Measurements from ENCODE around the gene CD200R1L. TPM values are rescaled to one million over a fixed set of nuclear protein-coding genes. Genes with fewer than 3 reads are reported as not detected.

CD200R1L gene
- total and polyA plus RNA-seq, 11 donors = not detected

- ATAC-seq = peak; percentile 20 to 67 (median 35)
- Histone ChIP-seq H3K4me1 (peaks cover 0 to 30% (median 0%) of the 10 kb centered on the region in 12 donors), H3K4me3 (no peak overlapping the region), H3K27ac (peak overlapping the region in 2 of 12 donors; percentile 4 to 38), H3K36me3 (no peaks in the 10 kb centered on the region), H3K27me3 (no peaks in the 10 kb centered on the region), H3K9me3 (no peaks in the 10 kb centered on the region)
- intact Hi-C loops (cut with DNase I) = no loop called here
- WGBS, 4 donors = 24 to 31% (median 27%) methylated on average over 6 of the region's 6 CpGs
- no peak for TF ChIP-seq CTCF (IDR thresholded peaks at IDR 0.05)
- no peak for TF ChIP-seq POLR2A (IDR thresholded peaks at IDR 0.05)
- no peak for DNase-seq
Observed at GRCh38 chr3:112794622-112795172, 52.0 kb downstream of the CD200R1L start.

DNA sequence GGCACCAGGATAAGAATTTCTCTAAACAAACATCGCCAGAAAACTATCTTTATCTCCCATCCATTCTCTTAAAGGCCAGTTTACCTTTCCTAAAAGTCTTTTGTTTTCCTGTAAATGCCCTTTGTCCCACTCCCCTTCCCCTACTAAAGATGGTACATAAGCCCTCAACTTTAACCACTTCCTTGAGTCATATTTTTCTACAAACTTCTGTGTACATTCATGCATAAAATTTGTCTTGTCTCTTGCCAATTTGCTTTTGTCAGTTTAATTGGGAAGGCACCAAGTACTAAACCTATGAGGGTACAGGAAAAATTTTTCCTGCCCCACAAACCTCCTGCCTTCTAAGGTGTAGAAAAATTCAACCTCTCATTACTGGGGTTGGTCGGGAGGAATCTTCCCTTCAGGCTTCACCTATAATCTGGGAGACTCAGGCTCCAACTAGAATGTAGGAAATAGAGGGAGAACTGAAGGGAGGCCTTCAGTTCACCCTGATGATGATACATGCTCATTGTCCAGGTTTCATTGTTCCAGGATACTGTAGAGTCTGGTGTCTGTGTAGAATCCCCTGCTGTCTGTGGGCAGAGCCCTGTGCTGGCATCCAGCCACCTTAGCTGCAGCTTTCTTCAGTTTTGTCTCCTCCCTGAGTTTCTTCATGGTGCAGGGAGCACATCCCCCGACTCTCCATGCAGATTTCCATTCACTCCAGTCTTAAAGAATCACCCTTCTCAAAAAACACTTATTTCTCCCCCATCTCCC is 53.2 kb downstream of the CD200R1L start:
- Histone ChIP-seq H3K27me3 (no peaks in the 10 kb centered on the region), H3K27ac (no peak overlapping the region), H3K4me3 (no peak overlapping the region), H3K36me3 (no peaks in the 10 kb centered on the region), H3K9me3 (no peaks in the 10 kb centered on the region), H3K4me1 (peaks cover 0 to 30% (median 0%) of the 10 kb centered on the region in 12 donors)
- TF ChIP-seq POLR2A (IDR thresholded peaks at IDR 0.05) (no peak), CTCF (IDR thresholded peaks at IDR 0.05) (no peak)
- DNase-seq (no peak), ATAC-seq (no peak)
- intact Hi-C loops (cut with DNase I) = no loop called here
- 68 to 79% (median 72%) methylated on average over 3 of the region's 3 CpGs for WGBS, 4 donors

DNA sequence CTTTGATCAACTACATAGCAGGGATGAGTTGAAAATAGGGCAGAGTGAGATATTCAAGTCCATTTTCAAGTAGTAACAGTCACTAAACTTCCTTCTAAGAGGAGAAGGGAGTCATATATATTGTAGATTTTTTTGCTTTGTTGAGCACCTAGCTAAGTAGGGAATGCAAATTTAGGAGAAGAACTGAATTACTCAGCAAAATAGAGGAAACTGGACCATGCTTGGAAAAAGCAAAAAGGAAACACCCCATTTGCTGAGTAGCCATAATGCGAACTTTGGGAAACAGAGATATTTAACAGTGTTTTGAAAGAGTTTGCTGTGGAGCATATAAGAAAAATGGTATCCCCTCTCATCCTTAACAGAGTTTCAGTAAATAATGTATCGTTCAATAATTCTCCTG is 54.9 kb downstream of the CD200R1L start:
- intact Hi-C loops (cut with DNase I) = no loop called here
- H3K9me3 ChIP-seq = peaks cover 0 to 14% (median 0%) of the 10 kb centered on the region in 12 donors
- no peak for DNase-seq
- H3K27me3 ChIP-seq = no peaks in the 10 kb centered on the region
- no peak overlapping the region for H3K4me3 ChIP-seq
- no peaks in the 10 kb centered on the region for H3K36me3 ChIP-seq
- no peak for ATAC-seq
- TF ChIP-seq CTCF (IDR thresholded peaks at IDR 0.05) (no peak), POLR2A (IDR thresholded peaks at IDR 0.05) (no peak)
- H3K27ac ChIP-seq = no peak overlapping the region
- H3K4me1 ChIP-seq = peaks cover 0 to 30% (median 0%) of the 10 kb centered on the region in 12 donors
- 90 to 94% (median 91%) methylated on average over 2 of the region's 2 CpGs for WGBS, 4 donors

GRCh38 chr3:112789787-112790186 is 56.9 kb downstream of the CD200R1L start:
- ATAC-seq = no peak
- TF ChIP-seq POLR2A (IDR thresholded peaks at IDR 0.05) (no peak), CTCF (IDR thresholded peaks at IDR 0.05) (no peak)
- no peak for DNase-seq
- H3K27me3 ChIP-seq = no peaks in the 10 kb centered on the region
- peaks cover 0 to 14% (median 0%) of the 10 kb centered on the region in 12 donors for H3K9me3 ChIP-seq
- WGBS, 4 donors = 53 to 64% (median 59%) methylated on average over 3 of the region's 3 CpGs
- peaks cover 0 to 37% (median 0%) of the 10 kb centered on the region in 12 donors for H3K4me1 ChIP-seq
- H3K4me3 ChIP-seq = no peak overlapping the region
- H3K27ac ChIP-seq = no peak overlapping the region
- intact Hi-C loops (cut with DNase I) = no loop called here
- no peaks in the 10 kb centered on the region for H3K36me3 ChIP-seq

Measured in heart left ventricle (tissue), 16 donors.